ENCODE results near the gene FMR1. TPM values are rescaled to one million over a fixed set of nuclear protein-coding genes. Genes with fewer than 3 reads are reported as not detected.

FMR1 gene
- 17.9 and 26.3 TPM in 2 replicates for total RNA-seq (2014; rRNA removed; shearing (Covaris generic))

DNA sequence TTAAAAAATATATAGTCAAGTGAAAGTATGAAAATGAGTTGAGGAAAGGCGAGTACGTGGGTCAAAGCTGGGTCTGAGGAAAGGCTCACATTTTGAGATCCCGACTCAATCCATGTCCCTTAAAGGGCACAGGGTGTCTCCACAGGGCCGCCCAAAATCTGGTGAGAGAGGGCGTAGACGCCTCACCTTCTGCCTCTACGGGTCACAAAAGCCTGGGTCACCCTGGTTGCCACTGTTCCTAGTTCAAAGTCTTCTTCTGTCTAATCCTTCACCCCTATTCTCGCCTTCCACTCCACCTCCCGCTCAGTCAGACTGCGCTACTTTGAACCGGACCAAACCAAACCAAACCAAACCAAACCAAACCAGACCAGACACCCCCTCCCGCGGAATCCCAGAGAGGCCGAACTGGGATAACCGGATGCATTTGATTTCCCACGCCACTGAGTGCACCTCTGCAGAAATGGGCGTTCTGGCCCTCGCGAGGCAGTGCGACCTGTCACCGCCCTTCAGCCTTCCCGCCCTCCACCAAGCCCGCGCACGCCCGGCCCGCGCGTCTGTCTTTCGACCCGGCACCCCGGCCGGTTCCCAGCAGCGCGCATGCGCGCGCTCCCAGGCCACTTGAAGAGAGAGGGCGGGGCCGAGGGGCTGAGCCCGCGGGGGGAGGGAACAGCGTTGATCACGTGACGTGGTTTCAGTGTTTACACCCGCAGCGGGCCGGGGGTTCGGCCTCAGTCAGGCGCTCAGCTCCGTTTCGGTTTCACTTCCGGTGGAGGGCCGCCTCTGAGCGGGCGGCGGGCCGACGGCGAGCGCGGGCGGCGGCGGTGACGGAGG, at the start of gene FMR1:
Gene FMR1, plus strand, starts transcription at position 728 of the 831 bp plus-strand sequence. CDS start 261 bp downstream, outside the sequence.
- DNase-seq (ENCODE audit: low spot score) = peak; percentile 88

DNA sequence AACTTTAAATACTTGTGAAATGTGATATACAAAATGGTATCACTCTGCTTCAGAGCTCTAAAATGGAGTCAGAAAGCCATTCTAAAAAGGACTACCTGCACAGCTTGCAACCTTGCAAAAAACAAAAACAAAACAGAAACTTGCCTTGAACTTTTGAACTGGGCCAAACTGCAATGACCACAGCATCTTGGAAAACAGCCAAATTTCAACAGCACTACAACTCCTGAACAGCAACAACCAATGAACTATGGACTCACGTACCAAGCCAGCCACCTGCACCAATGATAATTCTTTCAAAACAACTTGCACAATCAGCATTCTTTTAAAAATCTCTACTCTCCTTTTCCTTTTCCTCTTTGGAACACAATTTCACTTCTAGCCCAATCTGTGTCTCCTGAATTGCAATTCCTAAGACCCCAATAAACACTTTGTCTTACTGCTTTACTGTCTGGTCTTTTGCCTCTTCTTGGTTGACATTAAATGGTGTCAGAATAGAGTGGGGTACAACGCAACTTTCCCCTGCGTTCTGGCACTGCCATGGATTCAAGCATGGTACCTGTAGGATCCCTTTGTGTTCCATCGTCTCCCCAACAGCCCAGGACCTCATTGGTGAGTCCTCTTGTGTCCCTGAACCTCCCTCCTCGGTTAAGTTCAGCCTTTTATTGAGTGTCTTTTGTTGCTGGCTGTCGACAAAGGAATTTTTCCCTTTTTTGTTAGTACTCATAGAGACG, 35.7 kb upstream of the FMR1 start:
- DNase-seq (ENCODE audit: low spot score) = peak; percentile 78

DNA sequence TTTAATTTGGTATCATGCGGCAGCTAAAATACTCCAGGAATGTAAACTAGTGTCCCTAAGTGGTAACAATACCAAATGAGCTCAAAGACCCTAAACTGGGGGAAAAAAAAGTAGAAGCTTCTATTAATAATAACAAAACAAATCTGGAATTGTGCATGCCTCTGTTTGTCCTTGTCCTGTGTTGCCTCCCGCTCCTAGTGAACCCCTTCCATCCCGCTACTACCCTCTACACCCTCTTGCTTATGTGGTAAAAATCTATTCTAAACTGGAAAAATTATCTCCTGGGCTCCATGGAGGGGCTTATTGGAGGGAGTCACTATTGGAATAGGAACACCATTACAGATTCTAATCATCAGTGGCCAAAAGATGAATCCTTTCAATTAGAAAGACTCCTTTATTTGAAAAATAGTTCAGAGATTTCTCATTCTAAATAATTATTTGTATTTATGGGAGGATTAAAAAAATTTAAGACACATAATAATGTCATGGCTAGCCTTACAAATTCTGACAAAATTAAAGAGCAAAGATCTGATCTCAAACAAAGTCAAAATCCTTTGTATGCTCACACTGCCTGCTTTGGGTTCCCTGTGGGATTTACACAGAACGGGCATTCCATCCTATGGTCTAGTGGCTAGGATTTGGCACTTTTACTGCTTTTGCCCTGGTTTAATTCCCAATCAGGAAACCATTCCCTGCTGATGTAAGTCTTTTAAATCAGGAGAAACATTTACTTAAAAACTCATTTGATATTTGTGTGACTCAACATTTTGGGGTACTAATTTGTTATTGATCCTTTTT, 34.7 kb upstream of the FMR1 start:
- DNase-seq (ENCODE audit: low spot score) = no peak

GRCh38 chrX:147877726-147878125, 34.0 kb upstream of the FMR1 start:
- DNase-seq (ENCODE audit: low spot score) = peak; percentile 30

DNA sequence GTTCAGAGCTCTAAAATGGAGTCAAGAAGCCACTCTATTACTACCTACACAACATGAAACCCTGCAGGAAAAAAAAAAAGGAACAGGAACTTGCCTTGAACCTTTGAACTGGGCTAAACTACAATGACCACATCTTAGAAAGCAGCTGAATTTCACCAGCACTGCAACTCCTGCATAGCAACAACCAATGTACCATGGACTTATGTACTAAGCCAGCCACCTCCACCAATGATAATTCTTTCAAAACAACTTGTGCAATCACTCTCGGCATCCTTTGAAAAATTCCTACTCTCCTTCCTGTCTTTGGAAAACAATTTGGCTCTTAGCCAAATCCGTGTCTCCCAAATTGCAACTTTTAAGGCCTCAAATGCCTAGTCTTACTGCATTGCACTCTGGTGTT, 26.8 kb upstream of the FMR1 start:
- DNase-seq (ENCODE audit: low spot score) = peak; percentile 16

DNA sequence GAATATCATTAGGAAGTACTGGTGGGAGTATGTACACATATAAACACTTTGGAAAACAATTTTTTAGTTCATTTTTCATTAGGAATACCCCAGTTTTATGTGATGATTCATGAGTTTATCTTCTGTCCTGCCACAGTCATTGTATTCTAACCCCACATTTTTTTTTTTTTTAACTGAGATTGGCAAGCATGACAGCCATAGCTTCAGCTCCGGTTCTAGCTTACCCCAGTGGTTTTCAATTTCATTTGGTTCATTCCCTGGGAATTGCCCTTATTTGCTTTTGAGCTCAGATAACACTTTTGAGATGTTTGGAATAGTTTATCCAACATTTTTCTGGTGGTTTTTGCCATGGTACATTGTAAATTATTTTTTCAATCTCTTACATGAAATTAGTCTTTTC, 21.0 kb upstream of the FMR1 start:
- no peak for DNase-seq (ENCODE audit: low spot score)

DNA sequence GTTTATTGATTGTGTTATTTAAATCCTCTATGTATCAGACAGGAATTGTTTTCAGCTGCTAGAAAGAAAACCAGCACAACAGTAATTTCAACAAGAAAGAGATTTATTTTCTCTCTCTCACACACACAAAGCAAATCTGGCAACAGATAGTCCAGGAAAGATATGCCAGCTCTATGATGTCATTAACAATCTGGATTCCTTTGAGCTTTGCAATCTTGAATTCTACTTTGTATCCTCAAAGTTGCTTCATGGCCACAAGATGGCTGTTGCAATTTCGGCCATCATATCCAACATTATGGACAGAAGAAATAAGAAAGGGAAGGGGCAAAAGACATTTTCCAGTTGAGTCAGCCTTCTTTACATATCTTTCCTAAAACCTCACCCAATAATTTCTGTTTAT, 19.8 kb upstream of the FMR1 start:
- no peak for DNase-seq (ENCODE audit: low spot score)

GRCh38 chrX:147893741-147894140, 18.0 kb upstream of the FMR1 start:
- DNase-seq (ENCODE audit: low spot score) = no peak

- no peak for DNase-seq (ENCODE audit: low spot score)
Measured at GRCh38 chrX:147894366-147894963, 17.3 kb upstream of the FMR1 start.

GRCh38 chrX:147897117-147897516, 14.6 kb upstream of the FMR1 start:
- no peak for DNase-seq (ENCODE audit: low spot score)

- no peak for DNase-seq (ENCODE audit: low spot score)
Measured at GRCh38 chrX:147898951-147899350, 12.8 kb upstream of the FMR1 start.

- peak; percentile 12 for DNase-seq (ENCODE audit: low spot score)
Measured at GRCh38 chrX:147899379-147900114, 12.2 kb upstream of the FMR1 start.

- no peak for DNase-seq (ENCODE audit: low spot score)
Measured at GRCh38 chrX:147900349-147900748, 11.4 kb upstream of the FMR1 start.

DNA sequence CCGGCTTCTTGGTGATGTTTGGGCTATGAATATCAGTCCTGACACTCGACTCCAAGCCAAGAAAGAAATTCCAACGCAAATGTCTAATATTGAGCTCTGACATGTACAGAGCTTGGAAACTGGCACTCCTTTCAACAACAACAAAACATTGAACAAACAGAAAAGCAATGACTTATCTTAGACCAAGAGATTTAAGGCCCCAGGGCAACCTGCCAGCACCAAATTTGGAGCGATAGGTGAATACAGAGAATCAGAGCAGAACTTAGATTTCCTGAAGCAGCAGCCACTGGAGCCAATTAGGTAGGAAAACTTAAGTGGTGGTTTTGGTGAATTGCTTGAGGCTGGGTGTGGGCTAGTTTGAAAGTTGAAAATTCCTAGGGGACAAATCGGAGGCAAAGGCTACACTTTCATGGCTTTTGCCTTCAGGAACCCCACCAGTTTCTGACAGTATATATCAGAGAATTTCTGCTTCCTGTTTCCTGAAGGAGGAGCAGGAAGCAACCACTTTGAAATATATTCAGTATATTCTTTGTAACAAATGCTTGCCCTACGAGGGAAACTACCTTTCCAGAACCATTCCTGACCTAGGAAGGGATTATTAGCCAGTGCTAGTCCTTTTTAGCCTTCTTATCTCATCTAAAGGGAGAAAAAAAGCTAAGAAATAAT, 10.1 kb upstream of the FMR1 start:
- DNase-seq (ENCODE audit: low spot score) = no peak

DNA sequence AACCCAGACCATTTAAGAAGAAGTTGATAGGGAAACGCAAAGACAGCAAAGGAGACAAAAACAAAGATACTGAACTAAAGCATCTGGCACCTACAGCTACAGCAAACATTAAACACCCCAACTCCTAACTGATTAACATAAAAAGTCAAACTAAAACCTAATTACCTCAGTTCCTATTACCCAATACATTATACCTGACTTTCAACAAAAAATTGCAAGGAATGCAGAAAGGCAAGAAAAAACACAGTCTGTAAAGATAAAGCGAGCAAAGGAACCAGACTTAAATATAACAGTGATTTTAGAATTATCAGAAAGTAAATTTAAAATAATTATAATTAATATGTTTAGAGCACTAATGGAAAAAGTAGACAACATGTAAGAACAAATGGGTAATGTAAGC, 9.4 kb upstream of the FMR1 start:
- DNase-seq (ENCODE audit: low spot score) = no peak

DNA sequence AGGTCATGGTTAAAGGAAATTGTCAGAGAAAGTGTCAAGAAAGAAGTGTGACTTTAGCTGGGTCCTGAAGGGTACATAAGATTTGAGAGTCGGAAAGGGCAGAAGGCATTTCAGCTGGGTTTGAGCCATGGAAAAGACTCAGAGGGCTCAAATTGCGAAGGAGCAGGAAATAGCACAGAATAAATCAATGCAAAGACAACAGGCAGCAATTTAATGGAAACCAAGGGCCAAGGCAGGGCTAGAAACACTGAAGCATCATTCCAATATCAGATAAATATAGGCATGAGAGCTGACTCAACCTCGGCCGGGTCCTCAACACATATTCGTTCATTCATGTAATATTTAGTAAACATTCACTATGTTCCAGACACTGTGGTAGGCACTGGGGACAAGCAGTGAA, 3.6 kb upstream of the FMR1 start:
- no peak for DNase-seq (ENCODE audit: low spot score)

DNA sequence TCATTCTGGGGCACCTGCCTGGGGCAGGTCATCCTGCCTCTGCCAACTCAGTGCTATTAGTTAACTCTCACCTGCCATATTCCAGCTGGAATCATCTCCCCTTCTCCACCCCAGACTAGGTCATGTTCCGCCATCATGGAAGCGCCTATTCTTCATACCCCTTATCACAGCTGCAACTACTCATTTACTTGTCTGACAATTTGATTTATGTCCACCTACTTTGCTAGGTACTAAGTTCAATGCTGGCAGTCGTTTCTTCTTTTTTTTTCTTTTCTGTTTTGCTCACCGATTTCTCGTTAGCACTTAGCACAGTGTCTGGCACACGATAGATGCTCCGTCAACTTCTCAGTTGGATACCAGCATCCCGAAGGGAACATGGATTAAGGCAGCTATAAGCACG, 1.1 kb upstream of the FMR1 start:
- no peak for DNase-seq (ENCODE audit: low spot score)

DNA sequence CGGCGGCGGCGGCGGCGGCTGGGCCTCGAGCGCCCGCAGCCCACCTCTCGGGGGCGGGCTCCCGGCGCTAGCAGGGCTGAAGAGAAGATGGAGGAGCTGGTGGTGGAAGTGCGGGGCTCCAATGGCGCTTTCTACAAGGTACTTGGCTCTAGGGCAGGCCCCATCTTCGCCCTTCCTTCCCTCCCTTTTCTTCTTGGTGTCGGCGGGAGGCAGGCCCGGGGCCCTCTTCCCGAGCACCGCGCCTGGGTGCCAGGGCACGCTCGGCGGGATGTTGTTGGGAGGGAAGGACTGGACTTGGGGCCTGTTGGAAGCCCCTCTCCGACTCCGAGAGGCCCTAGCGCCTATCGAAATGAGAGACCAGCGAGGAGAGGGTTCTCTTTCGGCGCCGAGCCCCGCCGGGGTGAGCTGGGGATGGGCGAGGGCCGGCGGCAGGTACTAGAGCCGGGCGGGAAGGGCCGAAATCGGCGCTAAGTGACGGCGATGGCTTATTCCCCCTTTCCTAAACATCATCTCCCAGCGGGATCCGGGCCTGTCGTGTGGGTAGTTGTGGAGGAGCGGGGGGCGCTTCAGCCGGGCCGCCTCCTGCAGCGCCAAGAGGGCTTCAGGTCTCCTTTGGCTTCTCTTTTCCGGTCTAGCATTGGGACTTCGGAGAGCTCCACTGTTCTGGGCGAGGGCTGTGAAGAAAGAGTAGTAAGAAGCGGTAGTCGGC, 528 bp downstream of the FMR1 start:
- DNase-seq (ENCODE audit: low spot score) = peak; percentile 19

GRCh38 chrX:147913570-147913969, 1.9 kb downstream of the FMR1 start:
- no peak for DNase-seq (ENCODE audit: low spot score)

DNA sequence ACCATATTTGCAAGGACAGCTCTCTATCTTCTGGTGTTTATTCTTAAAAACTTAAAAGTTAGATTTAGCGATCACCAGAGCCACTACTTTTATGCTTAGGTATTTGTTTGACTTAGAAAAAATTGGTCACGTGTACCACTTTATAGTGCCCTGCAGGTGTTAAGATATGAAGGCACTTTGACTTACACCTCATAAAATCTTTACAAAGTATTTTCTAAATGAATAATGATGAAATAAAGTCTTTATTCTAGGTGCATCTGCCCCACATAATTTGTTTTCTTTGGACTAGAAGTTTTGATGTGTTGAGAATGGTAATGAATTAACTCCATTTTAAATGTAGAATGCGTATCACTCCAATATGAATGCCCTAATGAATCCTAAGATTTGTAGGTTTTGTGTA, 2.9 kb downstream of the FMR1 start:
- DNase-seq (ENCODE audit: low spot score) = no peak

Measured in H4 (cell line).